Neural progenitor cell (in vitro differentiated cells): ENCODE measurements around the gene MAP3K4. TPM values are rescaled to one million over a fixed set of nuclear protein-coding genes. Genes with fewer than 3 reads are reported as not detected.

Experiments
- DNase-seq: peaks from one replicate; pipeline ENCODE4 v3.0.0-alpha.2; 2016; ENCODE audit warnings: low spot score
- H2AFZ ChIP-seq: fragments of 200-600 bp; sonication (generic); replicated peaks from 2 replicates; pipeline ENCODE4 v1.6.1; 2016; ENCODE audit warnings: antibody characterized with exemption
- H3F3A ChIP-seq: fragments of 200-600 bp; sonication (generic); 2 replicates; pipeline ENCODE4 v1.6.1; 2016; ENCODE audit warnings: antibody characterized with exemption, low read depth
- H3K27ac ChIP-seq: fragments of 200-600 bp; sonication (generic); 2 replicates; pipeline ENCODE4 v1.5.1; 2016; ENCODE audit warnings: mild to moderate bottlenecking
- H3K27me3 ChIP-seq: fragments of 200-600 bp; sonication (generic); 2 replicates; pipeline ENCODE4 v1.6.1; 2016; ENCODE audit warnings: mild to moderate bottlenecking, moderate library complexity
- H3K36me3 ChIP-seq: fragments of 200-600 bp; sonication (generic); 2 replicates; pipeline ENCODE4 v1.5.1; 2016
- H3K4me1 ChIP-seq: fragments of 200-600 bp; sonication (generic); 2 replicates; pipeline ENCODE4 v1.6.1; 2016; ENCODE audit warnings: mixed run types
- H3K4me2 ChIP-seq: fragments of 200-600 bp; sonication (generic); 2 replicates; pipeline ENCODE4 v1.6.1; 2016
- H3K4me3 ChIP-seq: fragments of 200-600 bp; sonication (generic); 2 replicates; pipeline ENCODE4 v1.5.1; 2016
- H3K79me2 ChIP-seq: fragments of 200-600 bp; sonication (generic); 2 replicates; pipeline ENCODE4 v1.6.1; 2016; ENCODE audit warnings: low read depth
- H3K9ac ChIP-seq: fragments of 200-600 bp; sonication (generic); 2 replicates; pipeline ENCODE4 v1.6.1; 2016
- H3K9me3 ChIP-seq: fragments of 200-600 bp; sonication (generic); 2 replicates; pipeline ENCODE4 v1.5.1; 2016; ENCODE audit warnings: low read depth
- H4K20me1 ChIP-seq: fragments of 200-600 bp; sonication (generic); 2 replicates; pipeline ENCODE4 v1.6.1; 2016; ENCODE audit warnings: low read depth
- H3K27ac Mint-ChIP-seq: 3 replicates; pipeline ENCODE4 v1.8.0; 2021; ENCODE audit warnings: mixed read lengths
- H3K27me3 Mint-ChIP-seq: 2 replicates; pipeline ENCODE4 v1.8.0; 2022; ENCODE audit warnings: low read depth, mild to moderate bottlenecking, inconsistent platforms, moderate library complexity, mixed read lengths; ENCODE audit not compliant: insufficient read depth
- H3K36me3 Mint-ChIP-seq: 3 replicates; pipeline ENCODE4 v1.8.0; 2021; ENCODE audit warnings: mixed read lengths
- H3K4me1 Mint-ChIP-seq: 3 replicates; pipeline ENCODE4 v1.8.0; 2021; ENCODE audit warnings: mixed read lengths
- H3K4me3 Mint-ChIP-seq: 3 replicates; pipeline ENCODE4 v1.8.0; 2021; ENCODE audit warnings: mild to moderate bottlenecking, moderate library complexity, mixed read lengths
- H3K9me3 Mint-ChIP-seq: 3 replicates; pipeline ENCODE4 v1.8.0; 2020; ENCODE audit warnings: mixed read lengths
- CTCF ChIP-seq: fragments of 200-600 bp; sonication (generic); IDR thresholded peaks from 2 replicates; pipeline ENCODE4 v1.5.1; 2017; ENCODE audit warnings: antibody characterized with exemption, mild to moderate bottlenecking
- EZH2 ChIP-seq: fragments of 200-600 bp; sonication (generic); IDR thresholded peaks from 2 replicates; pipeline ENCODE4 v1.6.1; 2017; ENCODE audit warnings: antibody characterized with exemption, mild to moderate bottlenecking, moderate library complexity
- EZH2phosphoT487 ChIP-seq: fragments of 200-600 bp; sonication (generic); IDR thresholded peaks from 2 replicates; pipeline ENCODE4 v1.6.1; 2017; ENCODE audit warnings: antibody characterized with exemption
- total RNA-seq: library from RNA; depleted of rRNA; stranded (reverse); fragments of >200 nt; gene quantifications from 2 replicates; pipeline ENCODE4 v1.2.3, GENCODE V29; 2015; ENCODE audit warnings: low replicate concordance

Gene MAP3K4
- total RNA-seq, 1 donor from 2014 or later = 59.6 TPM

GRCh38 chr6:161111261-161111660 lies 119.7 kb downstream of the MAP3K4 start:
- Histone ChIP-seq H3F3A (no peaks in the 10 kb centered on the region), H3K27me3 (no peaks in the 10 kb centered on the region), H3K9ac (no peak overlapping the region), H3K4me2 (no peak overlapping the region), H2AFZ (no peak overlapping the region), H3K9me3 (no peaks in the 10 kb centered on the region), H3K27ac (no peak overlapping the region), H4K20me1 (no peaks in the 10 kb centered on the region), H3K4me1 (peaks cover 5% of the 10 kb centered on the region), H3K4me3 (no peak overlapping the region), H3K36me3 (peaks cover 12% of the 10 kb centered on the region), H3K79me2 (no peaks in the 10 kb centered on the region)
- Mint-ChIP-seq H3K27ac (no peak overlapping the region), H3K4me1 (peaks cover 5% of the 10 kb centered on the region), H3K4me3 (no peak overlapping the region), H3K9me3 (no peaks in the 10 kb centered on the region), H3K27me3 (peaks cover 3% of the 10 kb centered on the region), H3K36me3 (peaks cover 67% of the 10 kb centered on the region)
- no peak for TF ChIP-seq EZH2phosphoT487
- TF ChIP-seq EZH2 = no peak
- TF ChIP-seq CTCF = no peak
- no peak for DNase-seq

GRCh38 chr6:161115468-161115867 lies 123.9 kb downstream of the MAP3K4 start:
- peaks cover 35% of the 10 kb centered on the region for H3K36me3 ChIP-seq

GRCh38 chr6:161116554-161116953 lies 125.0 kb downstream of the MAP3K4 start:
- peaks cover 80% of the 10 kb centered on the region for H3K36me3 Mint-ChIP-seq

More at GRCh38 chr6:161115468-161115867, 123.9 kb downstream of the MAP3K4 start:
- H3K27ac ChIP-seq = no peak overlapping the region
- no peaks in the 10 kb centered on the region for H3K79me2 ChIP-seq
- H3K27me3 ChIP-seq = no peaks in the 10 kb centered on the region
- no peaks in the 10 kb centered on the region for H4K20me1 ChIP-seq
- peaks cover 3% of the 10 kb centered on the region for H3K27me3 Mint-ChIP-seq
- H3K4me3 ChIP-seq = no peak overlapping the region
- peaks cover 15% of the 10 kb centered on the region for H3K9me3 Mint-ChIP-seq
- no peaks in the 10 kb centered on the region for H3F3A ChIP-seq
- H3K4me1 Mint-ChIP-seq = peaks cover 5% of the 10 kb centered on the region
- TF ChIP-seq EZH2phosphoT487 (no peak), EZH2 (no peak)
- no peak overlapping the region for H3K4me2 ChIP-seq
- no peak overlapping the region for H2AFZ ChIP-seq
- H3K4me1 ChIP-seq = peaks cover 5% of the 10 kb centered on the region
- no peak overlapping the region for H3K27ac Mint-ChIP-seq
- DNase-seq = no peak
- H3K9ac ChIP-seq = no peak overlapping the region
- no peak overlapping the region for H3K4me3 Mint-ChIP-seq
- H3K36me3 Mint-ChIP-seq = peaks cover 73% of the 10 kb centered on the region
- H3K9me3 ChIP-seq = no peaks in the 10 kb centered on the region

More at GRCh38 chr6:161116554-161116953, 125.0 kb downstream of the MAP3K4 start:
- peaks cover 5% of the 10 kb centered on the region for H3K4me1 Mint-ChIP-seq
- H3K9ac ChIP-seq = no peak overlapping the region
- H3K36me3 ChIP-seq = peaks cover 39% of the 10 kb centered on the region
- H4K20me1 ChIP-seq = no peaks in the 10 kb centered on the region
- DNase-seq = no peak
- H3K4me3 Mint-ChIP-seq = no peak overlapping the region
- H3K27me3 ChIP-seq = no peaks in the 10 kb centered on the region
- peaks cover 3% of the 10 kb centered on the region for H3K27me3 Mint-ChIP-seq
- H3F3A ChIP-seq = no peaks in the 10 kb centered on the region
- peaks cover 24% of the 10 kb centered on the region for H3K9me3 Mint-ChIP-seq
- no peak overlapping the region for H3K27ac ChIP-seq
- no peak overlapping the region for H3K27ac Mint-ChIP-seq
- TF ChIP-seq EZH2 (no peak), EZH2phosphoT487 (no peak), CTCF (no peak)
- H2AFZ ChIP-seq = no peak overlapping the region
- H3K4me2 ChIP-seq = no peak overlapping the region
- peaks cover 5% of the 10 kb centered on the region for H3K4me1 ChIP-seq
- H3K9me3 ChIP-seq = no peaks in the 10 kb centered on the region
- no peak overlapping the region for H3K4me3 ChIP-seq
- H3K79me2 ChIP-seq = no peaks in the 10 kb centered on the region
